Natural killer cell (primary cell): Measurements from ENCODE around the gene NEO1. TPM values are rescaled to one million over a fixed set of nuclear protein-coding genes. Genes with fewer than 3 reads are reported as not detected.

Experiments
- ATAC-seq, 3 donors: fragments of 150-1000 bp in 2 of 3; fragments of 200-7000 bp in 1 of 3; cut with Tn5 transposase; 1 replicate in 1 of 3; 2 replicates in 2 of 3; pipeline ENCODE4 v1.10.0; 2021; ENCODE audit warnings: mild to moderate bottlenecking in 2 of 3, moderate library complexity in 2 of 3
- DNase-seq, 2 donors: peaks; one replicate each; pipeline versions ENCODE4 v3.0.0 to v3.0.0-alpha.2; 2013 to 2021; ENCODE audit warnings: mixed read lengths in 1 of 2
- H3K27ac ChIP-seq: one replicate; pipeline ENCODE4 v1.5.1; 2013; ENCODE audit warnings: mild to moderate bottlenecking, low read length
- H3K27me3 ChIP-seq: one replicate; pipeline ENCODE4 v1.6.1; 2013; ENCODE audit warnings: low read length; ENCODE audit not compliant: control insufficient read depth, insufficient read depth
- H3K36me3 ChIP-seq: one replicate; pipeline ENCODE4 v1.6.1; 2013; ENCODE audit warnings: low read length; ENCODE audit not compliant: control insufficient read depth, insufficient read depth
- H3K4me1 ChIP-seq: one replicate; pipeline ENCODE4 v1.6.1; 2013; ENCODE audit warnings: low read length; ENCODE audit not compliant: control insufficient read depth, insufficient read depth
- H3K4me3 ChIP-seq: one replicate; pipeline ENCODE4 v1.5.1; 2013; ENCODE audit warnings: low read length
- H3K9me3 ChIP-seq: one replicate; pipeline ENCODE4 v1.6.1; 2013; ENCODE audit warnings: low read length; ENCODE audit not compliant: control insufficient read depth, insufficient read depth
- H3K27ac Mint-ChIP-seq, 2 donors: one replicate each; pipeline ENCODE4 v1.8.0; 2022; ENCODE audit warnings: mild to moderate bottlenecking in 2 of 2, mixed read lengths in 2 of 2, moderate library complexity in 1 of 2
- H3K27me3 Mint-ChIP-seq, 2 donors: one replicate each; pipeline ENCODE4 v1.8.0; 2022; ENCODE audit warnings: low read depth in 2 of 2, mixed read lengths in 2 of 2
- H3K36me3 Mint-ChIP-seq: one replicate; pipeline ENCODE4 v1.8.0; 2022; ENCODE audit warnings: mixed read lengths
- H3K4me1 Mint-ChIP-seq, 2 donors: one replicate each; pipeline ENCODE4 v1.8.0; 2022; ENCODE audit warnings: mixed read lengths in 2 of 2
- H3K4me3 Mint-ChIP-seq: one replicate; pipeline ENCODE4 v1.8.0; 2022; ENCODE audit warnings: mild to moderate bottlenecking, moderate library complexity, mixed read lengths
- H3K9me3 Mint-ChIP-seq, 2 donors: one replicate each; pipeline ENCODE4 v1.8.0; 2022; ENCODE audit warnings: mixed read lengths in 2 of 2
- WGBS: methylation state at CpG from one replicate; pipeline ENCODE4 v1.1.7; 2013; ENCODE audit warnings: missing lambda C conversion rate; ENCODE audit not compliant: insufficient coverage; 5-methylcytosine and 5-hydroxymethylcytosine counted together
- intact Hi-C: fragments of 100-400 bp; cut with micrococcal nuclease; formaldehyde crosslinking; loops from one replicate; pipeline ENCODE4 v1.14.2; 2022
- total RNA-seq, 4 donors: library from RNA; stranded (reverse); fragments of 120-200 nt in 1 of 4; gene quantifications; one replicate each; pipeline versions ENCODE4 v1.2.3 to v1.2.4, GENCODE V29; 2013 to 2022
- TF ChIP-seq, protein P1 (sequence below): fragments of 200-600 bp; IDR thresholded peaks from one replicate; pipeline ENCODE4 v1.8.0; 2022; ENCODE audit warnings: antibody characterized with exemption

Gene NEO1
- total RNA-seq, 3 donors from 2014 or later (not counting 1 experiment from before 2014, with no cell fraction given) = 16.3 to 19.0 (median 17.4) TPM

DNA sequence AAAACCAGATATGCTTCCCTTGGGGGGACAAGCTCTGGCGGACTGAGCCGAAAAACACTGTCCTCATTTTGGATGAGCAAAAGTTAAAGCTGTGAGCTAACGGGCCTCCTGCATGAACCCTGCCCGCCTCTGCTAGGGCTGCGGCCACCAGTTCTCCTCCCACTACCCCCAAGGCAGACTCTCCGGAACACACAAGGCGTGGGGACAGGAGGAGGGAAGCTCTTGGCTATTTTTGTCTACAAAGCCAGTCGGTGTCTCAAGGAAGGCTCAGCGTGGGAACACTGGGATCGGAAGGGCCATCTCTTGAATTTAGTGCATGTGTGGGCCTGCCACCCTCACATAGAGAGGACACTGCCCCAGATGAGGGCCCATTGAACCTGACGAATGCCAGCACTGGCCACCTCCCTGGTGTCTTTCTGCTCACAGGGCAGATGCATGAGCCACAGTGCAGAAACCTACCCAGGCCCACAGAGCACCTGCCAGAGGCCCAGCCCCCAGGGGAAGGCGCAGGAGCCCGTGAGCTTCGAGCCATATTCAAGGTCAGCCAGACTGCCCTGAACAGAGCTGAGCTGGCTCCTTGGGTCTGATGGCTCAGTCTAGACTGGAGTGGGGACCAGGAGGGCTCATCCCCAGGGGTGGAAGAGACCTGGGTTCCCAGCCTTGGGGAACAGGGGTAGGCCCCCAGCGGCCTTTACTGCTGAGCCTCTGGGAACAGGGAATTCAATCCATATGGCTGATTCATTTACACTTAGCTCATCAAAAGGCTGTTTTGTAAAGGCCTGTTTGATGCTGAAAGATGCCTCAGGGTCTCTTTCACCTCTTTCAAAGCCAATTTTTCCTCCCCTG lies 278.2 kb downstream of the NEO1 start:
- Mint-ChIP-seq H3K36me3 (no peaks in the 10 kb centered on the region), H3K9me3 (no peaks in the 10 kb centered on the region), H3K4me3 (no peak overlapping the region), H3K27me3 (peaks cover 0 to 9% of the 10 kb centered on the region in 2 donors), H3K27ac (no peak overlapping the region), H3K4me1 (peaks cover 0 to 11% of the 10 kb centered on the region in 2 donors)
- TF ChIP-seq, protein P1, sequence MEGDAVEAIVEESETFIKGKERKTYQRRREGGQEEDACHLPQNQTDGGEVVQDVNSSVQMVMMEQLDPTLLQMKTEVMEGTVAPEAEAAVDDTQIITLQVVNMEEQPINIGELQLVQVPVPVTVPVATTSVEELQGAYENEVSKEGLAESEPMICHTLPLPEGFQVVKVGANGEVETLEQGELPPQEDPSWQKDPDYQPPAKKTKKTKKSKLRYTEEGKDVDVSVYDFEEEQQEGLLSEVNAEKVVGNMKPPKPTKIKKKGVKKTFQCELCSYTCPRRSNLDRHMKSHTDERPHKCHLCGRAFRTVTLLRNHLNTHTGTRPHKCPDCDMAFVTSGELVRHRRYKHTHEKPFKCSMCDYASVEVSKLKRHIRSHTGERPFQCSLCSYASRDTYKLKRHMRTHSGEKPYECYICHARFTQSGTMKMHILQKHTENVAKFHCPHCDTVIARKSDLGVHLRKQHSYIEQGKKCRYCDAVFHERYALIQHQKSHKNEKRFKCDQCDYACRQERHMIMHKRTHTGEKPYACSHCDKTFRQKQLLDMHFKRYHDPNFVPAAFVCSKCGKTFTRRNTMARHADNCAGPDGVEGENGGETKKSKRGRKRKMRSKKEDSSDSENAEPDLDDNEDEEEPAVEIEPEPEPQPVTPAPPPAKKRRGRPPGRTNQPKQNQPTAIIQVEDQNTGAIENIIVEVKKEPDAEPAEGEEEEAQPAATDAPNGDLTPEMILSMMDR = no peak
- intact Hi-C loops = no loop called here
- H3K9me3 ChIP-seq = no peaks in the 10 kb centered on the region
- no peak overlapping the region for H3K27ac ChIP-seq
- H3K27me3 ChIP-seq = no peaks in the 10 kb centered on the region
- peaks cover 2% of the 10 kb centered on the region for H3K4me1 ChIP-seq
- WGBS = 84% methylated on average over 15 of the region's 15 CpGs
- ATAC-seq (no peak), DNase-seq (no peak)
- H3K36me3 ChIP-seq = no peaks in the 10 kb centered on the region
- no peak overlapping the region for H3K4me3 ChIP-seq

DNA sequence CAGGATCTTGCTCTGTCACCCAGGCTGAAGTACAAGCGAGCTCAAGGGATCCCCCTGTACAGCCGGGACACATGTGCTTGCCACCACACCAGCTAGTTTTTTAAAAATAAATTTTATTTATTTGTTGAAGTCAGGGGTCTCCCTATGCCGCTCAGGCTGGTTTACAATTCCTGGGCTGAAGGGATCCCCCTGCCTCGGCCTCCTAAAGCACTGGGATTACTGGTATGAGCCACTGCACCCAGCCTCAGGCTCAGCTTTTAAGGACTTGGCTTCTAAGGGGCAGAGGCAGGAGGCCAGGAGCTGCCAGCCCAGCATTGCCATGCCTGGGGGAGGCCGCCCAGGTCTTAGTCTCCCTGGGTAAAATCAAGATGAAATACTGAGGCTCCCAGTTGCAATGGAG lies 279.2 kb downstream of the NEO1 start:
- Mint-ChIP-seq H3K9me3 (no peaks in the 10 kb centered on the region), H3K36me3 (no peaks in the 10 kb centered on the region), H3K27ac (no peak overlapping the region), H3K27me3 (peaks cover 2 to 6% of the 10 kb centered on the region in 2 donors), H3K4me1 (peaks cover 0 to 7% of the 10 kb centered on the region in 2 donors), H3K4me3 (no peak overlapping the region)
- Histone ChIP-seq H3K36me3 (no peaks in the 10 kb centered on the region), H3K27ac (no peak overlapping the region), H3K27me3 (no peaks in the 10 kb centered on the region), H3K9me3 (no peaks in the 10 kb centered on the region), H3K4me3 (no peak overlapping the region), H3K4me1 (no peaks in the 10 kb centered on the region)
- intact Hi-C loops = no loop called here
- DNase-seq (no peak), ATAC-seq (no peak)
- TF ChIP-seq, protein P1 = no peak
- WGBS = 92% methylated on average over 5 of the region's 5 CpGs

DNA sequence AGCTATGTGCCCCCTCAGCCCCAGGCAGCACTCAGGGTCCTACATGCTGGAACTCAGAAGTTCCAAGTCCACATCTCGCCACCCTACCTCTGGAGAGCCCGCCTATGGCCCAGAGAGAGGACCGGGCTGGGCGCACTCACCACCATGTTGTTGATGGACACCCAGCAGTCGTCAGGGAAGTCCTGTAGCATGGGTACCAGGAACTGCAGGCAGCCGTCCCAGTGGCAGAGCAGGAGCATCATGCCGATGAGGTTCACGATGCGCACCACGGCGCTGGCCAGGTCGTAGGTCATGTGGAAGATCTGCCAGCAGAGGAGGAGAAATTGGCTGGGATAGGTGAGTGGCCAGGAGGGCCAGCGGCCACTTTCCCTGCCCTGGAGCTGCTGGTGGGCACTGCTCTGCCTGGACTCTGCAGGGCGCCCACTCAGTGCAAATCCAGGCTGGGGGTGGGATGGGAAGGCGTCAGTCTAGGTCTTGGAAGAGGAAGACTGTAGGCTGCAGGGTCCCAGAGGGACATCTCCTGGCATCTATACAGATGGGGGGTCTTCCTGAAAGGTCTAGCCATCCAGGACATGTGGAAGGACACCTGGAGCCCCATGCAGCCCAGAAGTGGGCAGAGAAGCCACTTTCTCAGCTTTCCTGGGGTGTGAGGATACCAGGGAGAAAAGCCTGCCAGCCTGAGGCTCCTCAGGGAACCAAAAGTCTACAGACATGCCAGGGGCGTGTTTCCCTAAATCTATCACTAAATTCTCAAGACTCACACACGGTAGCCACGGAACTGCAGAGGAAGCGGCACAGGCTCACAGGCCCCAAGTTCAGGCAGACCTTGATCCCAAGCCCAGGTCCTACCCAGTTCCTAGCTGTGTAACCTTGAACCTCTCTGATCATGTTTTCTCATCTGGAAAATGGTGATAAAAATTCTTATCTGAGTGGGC lies 280.0 kb downstream of the NEO1 start:
- 89% methylated on average over 19 of the region's 19 CpGs for WGBS
- H3K4me3 Mint-ChIP-seq = no peak overlapping the region
- Histone ChIP-seq H3K27me3 (no peaks in the 10 kb centered on the region), H3K27ac (no peak overlapping the region), H3K36me3 (no peaks in the 10 kb centered on the region), H3K4me1 (no peaks in the 10 kb centered on the region), H3K9me3 (no peaks in the 10 kb centered on the region), H3K4me3 (no peak overlapping the region)
- DNase-seq = no peak
- TF ChIP-seq, protein P1 = no peak
- no peak overlapping the region for H3K27ac Mint-ChIP-seq
- H3K36me3 Mint-ChIP-seq = no peaks in the 10 kb centered on the region
- peaks cover 10 to 12% of the 10 kb centered on the region in 2 donors for H3K27me3 Mint-ChIP-seq
- no peaks in the 10 kb centered on the region for H3K9me3 Mint-ChIP-seq
- peaks cover 0 to 7% of the 10 kb centered on the region in 2 donors for H3K4me1 Mint-ChIP-seq
- intact Hi-C loops = no loop called here
- ATAC-seq = no peak
